Neutrophil (primary cell): ENCODE results near the gene CFAP92.
A peak's percentile ranks its signal among the peaks of the same experiment; 100 is the strongest.

ENCODE experiments used
- H3K27ac ChIP-seq: fragments of 200-600 bp; sonication (generic); 2 replicates; pipeline ENCODE4 v1.5.1; 2016; ENCODE audit warnings: mild to moderate bottlenecking, moderate library complexity
- H3K27me3 ChIP-seq: fragments of 200-600 bp; sonication (generic); 2 replicates; pipeline ENCODE4 v1.6.0; 2016; ENCODE audit warnings: mild to moderate bottlenecking
- H3K36me3 ChIP-seq: fragments of 200-600 bp; sonication (generic); 2 replicates; pipeline ENCODE4 v1.5.1; 2017
- H3K4me1 ChIP-seq, 2 experiments: fragments of 200-600 bp in 1 of 2; sonication (generic) in 1 of 2; 1 replicate in 1 of 2; 2 replicates in 1 of 2; pipeline versions ENCODE4 v1.5.1 to v1.6.1; 2013 to 2016; ENCODE audit warnings: low read depth in 1 of 2, low read length in 1 of 2, mild to moderate bottlenecking in 1 of 2, moderate library complexity in 1 of 2; ENCODE audit not compliant: control insufficient read depth in 1 of 2, insufficient read depth in 1 of 2
- H3K4me3 ChIP-seq, 2 experiments: fragments of 200-600 bp in 1 of 2; sonication (generic) in 1 of 2; 1 replicate in 1 of 2; 2 replicates in 1 of 2; pipeline ENCODE4 v1.5.1; 2013 to 2016; ENCODE audit warnings: low read depth in 1 of 2, low read length in 1 of 2, mild to moderate bottlenecking in 1 of 2, moderate library complexity in 1 of 2
- H3K9me3 ChIP-seq: fragments of 200-600 bp; sonication (generic); 2 replicates; pipeline ENCODE4 v1.5.1; 2016
- CTCF ChIP-seq: fragments of 200-600 bp; sonication (generic); IDR thresholded peaks from 2 replicates; pipeline ENCODE4 v1.5.1; 2016; ENCODE audit warnings: antibody characterized with exemption

CFAP92 gene

GRCh38 chr3:129018751-129019150 lies 24.9 kb upstream of the CFAP92 start:
- no peak overlapping the region for H3K4me3 ChIP-seq
- no peaks in the 10 kb centered on the region for H3K9me3 ChIP-seq
- TF ChIP-seq CTCF = no peak
- peaks cover 16% of the 10 kb centered on the region in 2 experiments for H3K4me1 ChIP-seq
- H3K27me3 ChIP-seq = no peaks in the 10 kb centered on the region
- H3K36me3 ChIP-seq = no peaks in the 10 kb centered on the region
- no peak overlapping the region for H3K27ac ChIP-seq

GRCh38 chr3:129018271-129018670 lies 24.4 kb upstream of the CFAP92 start:
- no peak for TF ChIP-seq CTCF

GRCh38 chr3:129017484-129017899 lies 23.6 kb upstream of the CFAP92 start:
- Histone ChIP-seq H3K4me3 (no peak overlapping the region), H3K27ac (no peak overlapping the region), H3K9me3 (no peaks in the 10 kb centered on the region), H3K4me1 (peaks cover 16% of the 10 kb centered on the region in 2 experiments), H3K27me3 (no peaks in the 10 kb centered on the region), H3K36me3 (no peaks in the 10 kb centered on the region)
- no peak for TF ChIP-seq CTCF

More at GRCh38 chr3:129018271-129018670, 24.4 kb upstream of the CFAP92 start:
- Histone ChIP-seq H3K9me3 (no peaks in the 10 kb centered on the region), H3K4me3 (no peak overlapping the region), H3K27me3 (no peaks in the 10 kb centered on the region), H3K36me3 (no peaks in the 10 kb centered on the region), H3K4me1 (peaks cover 16% of the 10 kb centered on the region in 2 experiments), H3K27ac (no peak overlapping the region)

- Histone ChIP-seq H3K4me1 (peaks cover 16% of the 10 kb centered on the region in 2 experiments), H3K9me3 (no peaks in the 10 kb centered on the region), H3K27ac (no peak overlapping the region), H3K36me3 (no peaks in the 10 kb centered on the region), H3K27me3 (no peaks in the 10 kb centered on the region), H3K4me3 (no peak overlapping the region)
- no peak for TF ChIP-seq CTCF
Observed at GRCh38 chr3:129016720-129017483, 23.0 kb upstream of the CFAP92 start.

GRCh38 chr3:129016356-129016719 lies 22.5 kb upstream of the CFAP92 start:
- no peak for TF ChIP-seq CTCF
- peak overlapping the region; percentile 48 for H3K27ac ChIP-seq
- no peaks in the 10 kb centered on the region for H3K36me3 ChIP-seq
- H3K4me3 ChIP-seq = no peak overlapping the region
- no peaks in the 10 kb centered on the region for H3K9me3 ChIP-seq
- H3K27me3 ChIP-seq = no peaks in the 10 kb centered on the region
- H3K4me1 ChIP-seq = peaks cover 16% of the 10 kb centered on the region in 2 experiments
